ENCODE data around the gene GIGYF2.

Gene GIGYF2

GRCh38 chr2:232744963-232745362 is 47.8 kb downstream of the GIGYF2 start:
- DNase-seq (ENCODE audit: low read depth): no peak
- TF ChIP-seq CTCF (IDR thresholded peaks at IDR 0.05; ENCODE audit: insufficient read depth, low read depth, low read length, missing control alignments): no peak

GRCh38 chr2:232748038-232748437 is 50.9 kb downstream of the GIGYF2 start:
- H3K4me3 ChIP-seq (ENCODE audit: low read depth, low read length): no peak overlapping the region
- TF ChIP-seq CTCF (IDR thresholded peaks at IDR 0.05; ENCODE audit: insufficient read depth, low read depth, low read length, missing control alignments): no peak
- DNase-seq (ENCODE audit: low read depth): no peak

More at GRCh38 chr2:232744963-232745362, 47.8 kb downstream of the GIGYF2 start:
- H3K4me3 ChIP-seq (ENCODE audit: low read depth, low read length): no peak overlapping the region

GRCh38 chr2:232749331-232749730 is 52.2 kb downstream of the GIGYF2 start:
- no peak for DNase-seq (ENCODE audit: low read depth)
- H3K4me3 ChIP-seq (ENCODE audit: low read depth, low read length): no peak overlapping the region
- no peak for TF ChIP-seq CTCF (IDR thresholded peaks at IDR 0.05; ENCODE audit: insufficient read depth, low read depth, low read length, missing control alignments)

- no peak overlapping the region for H3K4me3 ChIP-seq (ENCODE audit: low read depth, low read length)
- TF ChIP-seq CTCF (IDR thresholded peaks at IDR 0.05; ENCODE audit: insufficient read depth, low read depth, low read length, missing control alignments): no peak
- no peak for DNase-seq (ENCODE audit: low read depth)
These were observed 53.1 kb downstream of the GIGYF2 start for GRCh38 chr2:232750135-232750671.

GRCh38 chr2:232757905-232758304 is 60.8 kb downstream of the GIGYF2 start:
- TF ChIP-seq CTCF (IDR thresholded peaks at IDR 0.05; ENCODE audit: insufficient read depth, low read depth, low read length, missing control alignments): no peak
- DNase-seq (ENCODE audit: low read depth): no peak
- H3K4me3 ChIP-seq (ENCODE audit: low read depth, low read length): no peak overlapping the region

- DNase-seq (ENCODE audit: low read depth): peak; percentile 53
- TF ChIP-seq CTCF (IDR thresholded peaks at IDR 0.05; ENCODE audit: insufficient read depth, low read depth, low read length, missing control alignments): peak; percentile 52
- H3K4me3 ChIP-seq (ENCODE audit: low read depth, low read length): no peak overlapping the region
These were observed 64.3 kb downstream of the GIGYF2 start for GRCh38 chr2:232761301-232761907.

- no peak for DNase-seq (ENCODE audit: low read depth)
- H3K4me3 ChIP-seq (ENCODE audit: low read depth, low read length): no peak overlapping the region
- no peak for TF ChIP-seq CTCF (IDR thresholded peaks at IDR 0.05; ENCODE audit: insufficient read depth, low read depth, low read length, missing control alignments)
These were observed 70.7 kb downstream of the GIGYF2 start for GRCh38 chr2:232767866-232768265.
